ENCODE data around the gene PARVG.

- TF ChIP-seq CTCF (conservative IDR thresholded peaks at IDR 0.05; ENCODE audit: low read depth, low read length) (no peak), EZH2 (IDR thresholded peaks at IDR 0.05; ENCODE audit: borderline replicate concordance, low read depth, low read length, poor library complexity, severe bottlenecking) (no peak)
Measured at GRCh38 chr22:44204739-44205515, 24.2 kb downstream of the PARVG start.

All from A673 (cell line).